Activated CD8-positive, alpha-beta memory T cell treated with anti-CD3 and anti-CD28 coated beads, Interleukin-2, amount 50 U/mL, for 1 hour (primary cell): ENCODE measurements around the gene CHRNB1.
"Not testable (repeated sequence)": the region's sequence is repeated elsewhere in the genome, so short reads cannot be mapped to it uniquely, and the experiment has no call there.

Experiments used
- DNase-seq: peaks from one replicate; pipeline ENCODE4 v3.0.0-alpha.2; 2020; ENCODE audit errors: extremely low read depth

The CHRNB1 gene

DNA sequence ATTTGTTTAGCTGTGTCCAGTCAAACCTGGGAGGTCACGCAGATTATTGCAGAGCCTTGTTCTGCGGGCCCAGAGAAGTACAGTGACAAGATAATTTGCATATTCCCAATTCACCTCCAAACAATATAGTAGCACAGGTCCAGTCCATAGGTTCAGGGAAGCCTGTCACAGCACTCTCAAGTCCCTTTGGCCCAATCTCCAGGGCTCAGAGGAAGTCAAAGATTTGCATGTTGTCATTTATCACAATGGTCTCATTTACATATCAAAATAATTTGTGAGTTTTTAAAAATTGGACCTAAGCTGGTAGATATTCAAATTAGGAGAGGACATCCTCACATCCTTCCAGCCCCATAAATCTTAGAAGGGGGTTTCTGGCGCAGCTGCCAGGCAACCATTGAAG lies 22.6 kb downstream of the CHRNB1 start:
- no peak for DNase-seq

DNA sequence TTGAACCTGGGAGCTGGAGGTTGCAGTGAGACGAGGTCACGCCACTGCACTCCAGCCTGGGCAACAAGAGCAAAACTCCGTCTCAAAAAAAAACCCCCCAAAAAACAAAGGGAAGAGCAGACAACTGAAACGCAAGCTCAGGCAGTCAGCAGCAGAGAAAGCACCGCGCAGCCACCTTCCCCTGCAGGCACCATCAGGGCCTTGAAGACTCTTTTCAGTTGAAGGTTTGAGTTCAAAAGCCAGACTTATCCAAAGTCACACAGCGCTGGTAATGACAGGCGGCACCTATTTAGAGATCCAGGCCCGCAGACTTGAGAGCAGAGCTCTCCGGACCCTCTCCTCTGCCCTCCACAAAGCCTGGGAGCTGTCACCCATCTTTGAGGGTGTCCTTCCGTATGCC lies 23.4 kb downstream of the CHRNB1 start:
- no peak for DNase-seq

DNA sequence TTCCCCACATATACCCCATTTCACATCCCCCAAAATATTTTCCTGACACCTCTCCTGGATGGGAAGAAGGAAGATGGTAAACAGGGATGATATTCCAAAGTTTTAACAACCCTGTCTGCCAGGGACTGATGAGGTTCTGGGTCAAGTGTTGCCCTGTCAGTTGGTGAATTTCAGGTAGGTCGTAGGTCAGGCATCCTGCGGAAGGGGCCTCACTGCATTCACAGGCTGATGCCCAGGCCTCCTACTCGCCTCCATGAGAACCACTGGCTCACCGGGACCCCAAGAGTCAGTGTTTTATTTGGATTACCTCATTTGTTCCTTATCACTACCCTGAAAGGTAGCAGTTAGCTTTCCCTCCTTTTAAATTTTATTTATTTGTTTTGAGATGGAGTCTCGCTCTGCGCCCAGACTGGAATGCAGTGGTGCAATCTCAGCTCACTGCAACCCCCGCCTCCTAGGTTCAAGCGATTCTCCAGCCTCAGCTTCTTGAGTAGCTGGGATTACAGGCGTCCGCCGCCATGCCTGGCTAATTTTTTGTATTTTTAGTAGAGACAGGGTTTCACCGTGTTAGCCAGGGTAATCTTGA lies 24.0 kb downstream of the CHRNB1 start:
- no peak for DNase-seq

DNA sequence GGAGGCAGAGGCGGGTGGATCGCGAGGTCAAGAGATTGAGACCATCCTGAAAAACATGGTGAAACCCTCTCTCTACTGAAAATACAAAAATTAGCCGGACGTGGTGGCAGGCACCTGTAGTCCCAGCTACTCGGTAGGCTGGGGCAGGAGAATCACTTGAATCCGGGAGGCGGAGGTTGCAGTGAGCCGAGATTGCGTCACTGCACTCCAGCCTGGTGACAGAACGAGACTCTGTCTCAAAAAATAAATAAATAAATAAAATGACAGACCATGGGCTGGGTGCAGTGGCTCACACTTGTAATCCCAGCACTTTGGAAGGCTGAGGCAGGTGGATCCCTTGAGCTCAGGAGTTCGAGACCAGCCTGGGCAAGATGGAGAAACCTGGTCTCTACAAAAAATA lies 25.0 kb downstream of the CHRNB1 start:
- not testable (repeated sequence) for DNase-seq

DNA sequence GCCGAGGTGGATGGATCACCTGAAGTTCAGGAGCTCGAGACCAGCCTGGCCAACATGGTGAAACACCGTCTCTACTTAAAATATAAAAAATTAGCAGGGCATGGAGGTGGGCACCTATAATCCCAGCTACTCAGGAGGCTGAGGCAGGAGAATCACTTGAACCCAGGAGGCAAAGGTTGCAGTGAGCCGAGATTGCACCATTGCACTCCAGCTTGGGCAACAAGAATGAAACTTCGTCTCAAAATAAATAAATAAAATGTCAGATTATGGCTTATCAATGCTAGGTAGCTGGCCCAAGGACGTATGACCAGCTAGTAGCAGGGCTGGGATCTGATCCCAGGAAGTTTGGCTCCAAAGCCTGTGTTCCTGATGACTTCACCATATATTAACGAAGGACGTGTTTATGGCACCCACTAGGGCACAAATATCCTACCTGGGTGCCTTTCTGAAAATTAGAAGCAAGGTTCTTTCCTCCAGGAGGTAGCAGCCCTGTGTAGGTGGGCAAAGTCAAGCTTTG lies 25.7 kb downstream of the CHRNB1 start:
- not testable (repeated sequence) for DNase-seq

DNA sequence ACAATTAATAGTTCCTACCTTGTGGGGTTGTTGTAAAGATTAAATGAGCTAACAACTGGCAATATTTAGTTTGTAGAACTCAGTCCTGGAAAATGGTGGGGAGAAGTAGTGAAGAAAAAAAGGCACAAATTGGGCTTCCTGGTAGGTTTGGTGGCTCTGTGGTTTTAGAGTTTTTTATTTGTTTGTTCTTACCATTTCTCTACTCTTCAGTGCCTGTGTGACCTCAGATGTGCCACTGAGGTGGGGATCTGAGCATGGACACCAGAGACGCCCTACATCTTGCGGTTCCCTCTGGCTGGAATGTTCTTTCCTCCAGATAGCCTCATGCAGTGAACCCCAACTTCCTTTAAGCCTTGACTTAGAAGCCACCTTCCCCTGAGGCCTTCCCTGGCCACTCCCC lies 26.9 kb downstream of the CHRNB1 start:
- DNase-seq, result no peak

DNA sequence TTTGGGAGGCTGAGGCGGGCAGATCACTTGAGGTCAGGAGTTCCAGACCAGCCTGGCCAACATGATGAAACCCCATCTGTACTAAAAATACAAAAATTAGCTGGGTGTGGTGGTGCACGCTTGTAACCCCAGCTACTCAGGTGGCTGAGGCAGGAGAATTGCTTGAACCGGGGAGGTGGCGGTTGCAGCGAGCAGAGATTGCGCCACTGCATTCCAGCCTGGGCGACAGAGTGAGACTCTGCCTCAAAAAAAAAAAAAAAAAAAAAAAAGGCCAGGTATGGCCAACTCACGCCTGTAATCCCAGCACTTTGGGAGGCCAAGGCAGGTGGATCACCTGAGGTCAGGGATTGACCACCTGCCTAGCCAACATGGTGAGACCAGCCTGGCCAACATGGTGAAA lies 29.9 kb downstream of the CHRNB1 start:
- DNase-seq, result not testable (repeated sequence)

DNA sequence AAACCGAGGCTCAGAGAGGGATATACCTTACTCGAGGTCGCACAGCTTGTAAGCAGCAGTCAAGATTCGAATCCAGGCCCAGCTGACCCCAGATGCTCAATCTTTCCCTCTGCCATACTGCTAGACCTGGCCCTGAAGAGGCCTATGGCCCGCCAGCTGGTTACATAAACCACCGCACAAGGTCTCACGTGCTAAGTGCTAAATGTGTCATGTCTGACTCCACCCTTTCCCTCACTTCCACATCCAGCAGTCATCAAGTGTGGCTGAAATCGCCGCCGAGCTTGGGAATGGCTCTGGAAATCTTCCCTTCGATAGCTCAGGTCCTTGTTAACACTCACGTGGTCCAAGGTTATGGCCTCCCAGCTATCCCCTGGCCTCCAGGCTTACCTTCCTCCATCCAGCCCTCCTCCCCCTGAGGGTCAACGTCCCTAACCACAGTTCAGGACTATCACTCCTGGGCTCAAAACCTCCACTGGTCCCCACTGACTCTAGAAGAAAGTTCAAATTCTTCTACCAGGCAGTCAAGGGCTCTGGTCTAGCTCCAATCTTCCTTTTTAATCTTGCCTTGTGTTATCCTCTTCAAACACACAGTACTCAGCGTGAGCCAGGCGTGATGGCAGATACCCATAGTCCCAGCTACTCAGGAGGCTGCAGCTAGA lies 31.0 kb downstream of the CHRNB1 start:
- DNase-seq, result no peak

DNA sequence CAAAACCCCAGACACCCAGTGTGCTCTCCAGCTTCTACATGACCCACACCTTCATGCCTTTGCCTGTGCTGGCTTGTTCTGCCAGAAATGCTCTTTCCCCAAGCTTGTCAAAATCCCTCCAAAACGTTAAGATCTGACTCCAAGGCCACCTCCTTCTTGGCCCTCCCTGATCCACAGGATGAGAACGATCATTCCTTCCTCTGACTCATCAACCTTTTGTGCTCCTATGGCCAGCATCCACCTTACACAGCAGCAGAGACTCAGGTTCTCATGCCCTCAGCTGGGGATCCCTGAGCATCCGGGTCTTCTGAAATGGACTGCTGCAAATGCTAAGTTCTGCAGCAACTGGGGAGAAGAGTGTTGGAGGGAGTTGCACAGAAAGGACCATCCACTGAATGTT lies 31.6 kb downstream of the CHRNB1 start:
- no peak for DNase-seq

DNA sequence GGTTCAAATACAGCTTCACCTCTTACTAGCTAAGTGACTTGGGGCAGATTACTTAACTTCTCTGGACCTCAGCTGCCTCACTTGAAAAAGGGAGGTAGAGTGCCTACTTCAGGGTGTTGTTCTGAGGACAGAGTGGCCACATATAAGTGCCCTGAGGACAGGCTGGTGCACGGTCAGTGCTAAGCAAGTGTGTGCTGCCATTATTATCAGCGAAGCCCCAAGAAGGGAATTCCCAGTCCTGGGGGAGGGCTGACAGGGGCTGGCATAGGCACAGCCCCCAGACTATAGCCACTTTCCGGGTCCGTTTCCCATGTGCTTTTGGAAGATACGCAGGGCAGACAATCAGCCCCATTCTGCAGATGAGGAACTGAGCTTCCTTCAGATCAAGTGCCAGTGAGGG lies 32.1 kb downstream of the CHRNB1 start:
- no peak for DNase-seq

DNA sequence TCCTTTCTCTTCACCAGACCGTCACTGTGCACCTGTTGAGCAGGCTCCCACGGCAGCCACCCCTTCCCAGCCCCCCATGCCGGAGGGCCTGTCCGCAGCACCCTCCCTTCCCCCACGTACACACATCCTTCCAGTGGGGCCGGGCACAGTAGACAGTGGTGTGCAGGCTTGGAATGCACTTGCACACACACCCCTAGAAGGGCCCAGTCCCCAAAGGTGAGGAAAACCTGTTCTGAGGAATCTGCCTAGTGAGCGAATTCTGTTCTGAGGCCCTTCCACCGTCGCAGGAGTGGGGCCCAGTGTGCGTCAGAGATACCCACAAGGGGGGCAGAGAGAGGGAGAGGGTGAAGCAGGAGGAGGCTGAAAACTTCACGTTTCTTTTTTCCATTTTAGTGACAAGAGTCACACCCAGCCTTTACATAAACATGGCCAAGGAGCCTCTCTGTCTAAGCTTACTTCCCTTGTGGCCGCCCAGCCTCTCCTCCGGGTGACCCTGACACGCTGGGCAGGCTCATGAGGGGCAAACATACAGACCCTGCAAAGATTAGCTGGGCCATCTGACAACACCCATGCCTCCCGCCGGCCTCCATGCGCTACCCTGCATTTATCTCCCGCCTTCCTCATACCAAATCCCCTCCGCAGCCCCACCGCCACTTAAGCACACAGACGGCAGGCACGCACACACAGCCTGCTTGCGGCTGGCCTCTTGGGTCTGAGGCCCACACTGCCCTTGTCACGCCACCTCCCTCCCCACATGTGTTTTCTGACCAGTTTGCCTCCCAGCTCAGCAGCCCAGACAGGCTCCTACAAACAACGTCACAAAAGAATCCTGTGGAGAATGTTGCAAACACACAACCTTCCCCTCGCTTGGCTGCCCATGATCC lies 32.8 kb downstream of the CHRNB1 start:
- DNase-seq, result peak; percentile 41

DNA sequence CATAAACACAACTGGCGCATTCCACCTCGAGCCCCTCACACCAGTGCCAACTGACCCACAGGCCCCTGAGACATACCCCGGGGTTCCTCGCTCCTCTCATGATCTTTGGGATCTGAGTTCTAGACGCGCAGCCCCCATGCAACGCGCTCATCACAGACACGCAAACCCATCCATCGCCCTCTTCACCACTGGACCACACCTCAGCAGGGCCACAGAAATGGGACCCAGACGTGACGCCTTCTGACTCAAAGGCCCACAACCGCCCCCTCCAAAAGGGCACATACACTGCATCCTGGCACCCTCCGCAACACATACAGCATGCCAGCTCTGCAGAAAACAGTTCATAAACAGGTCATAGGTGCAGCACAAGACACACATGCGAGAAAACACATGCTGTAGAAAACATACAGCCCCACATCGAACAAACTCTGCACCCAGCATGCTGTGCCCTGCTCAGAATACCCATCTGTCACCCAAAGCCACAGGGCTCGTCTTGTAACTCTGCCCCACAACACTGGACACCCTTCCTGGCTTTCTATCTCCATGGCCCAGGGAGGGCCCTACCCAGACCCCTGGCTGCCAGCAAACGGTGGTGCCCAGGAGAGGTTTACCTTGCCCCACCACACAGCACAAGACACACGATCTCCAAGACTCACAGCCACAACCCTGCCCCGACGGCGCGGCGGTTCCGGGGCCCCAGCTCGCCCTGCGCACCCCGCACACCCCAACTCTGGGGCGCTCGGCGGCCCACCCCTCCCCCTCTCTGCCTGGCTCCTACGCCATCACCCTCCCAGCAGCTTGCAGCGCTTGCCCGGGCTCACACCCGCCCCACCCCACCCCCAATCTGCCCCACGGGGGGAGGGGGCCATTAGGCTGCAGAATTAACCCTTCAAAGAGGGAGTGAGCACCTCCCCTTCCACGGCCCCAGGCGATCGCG lies 33.7 kb downstream of the CHRNB1 start:
- peak; percentile 41 for DNase-seq

DNA sequence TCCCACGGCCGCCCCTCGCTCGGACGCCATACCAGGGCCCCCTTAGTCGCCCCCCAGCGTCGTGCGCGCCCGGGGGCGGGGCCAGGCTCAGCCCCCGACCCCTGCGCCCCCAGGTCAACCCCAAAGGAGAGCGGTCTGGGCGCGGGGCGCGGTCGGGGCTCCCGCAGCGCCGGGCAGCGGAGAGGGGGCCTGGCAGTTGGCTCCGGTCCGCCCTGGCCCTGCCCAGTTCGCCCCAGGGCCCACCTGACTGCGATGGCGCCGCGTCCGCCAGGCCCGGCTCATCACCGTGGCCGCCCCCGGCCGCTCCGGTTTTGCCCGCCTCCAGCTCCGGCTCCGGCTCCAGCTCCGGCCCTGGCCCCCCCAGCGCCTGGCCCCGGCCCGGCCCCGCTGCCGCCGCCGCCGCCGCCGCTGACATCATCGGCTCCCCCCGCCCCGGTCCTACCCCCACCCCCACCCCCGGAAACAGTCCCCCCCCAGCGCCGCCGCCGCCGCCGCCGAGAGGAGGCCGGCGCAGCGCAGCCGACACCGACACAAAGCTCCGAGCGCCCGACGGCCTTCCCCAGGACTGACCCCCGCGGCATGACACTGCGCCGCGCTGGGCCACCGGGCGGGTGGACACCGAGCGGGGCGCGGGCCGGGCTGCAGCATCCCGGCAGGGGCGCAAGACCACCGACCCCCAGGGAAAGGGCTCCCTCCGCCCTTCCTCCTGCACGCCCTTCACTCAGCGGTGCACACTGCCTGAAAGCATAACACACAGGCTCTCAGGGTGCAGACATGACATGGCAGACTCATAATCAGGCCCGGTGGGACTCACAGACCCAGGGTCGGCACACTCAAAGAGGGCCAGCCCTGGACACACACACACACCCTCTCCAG lies 34.6 kb downstream of the CHRNB1 start, which contains the start of gene ZBTB4:
TSS of gene ZBTB4 (minus strand) at position 419 of the 876 bp plus-strand sequence. CDS start 12,830 bp downstream, outside the sequence.
- DNase-seq, result no peak

DNA sequence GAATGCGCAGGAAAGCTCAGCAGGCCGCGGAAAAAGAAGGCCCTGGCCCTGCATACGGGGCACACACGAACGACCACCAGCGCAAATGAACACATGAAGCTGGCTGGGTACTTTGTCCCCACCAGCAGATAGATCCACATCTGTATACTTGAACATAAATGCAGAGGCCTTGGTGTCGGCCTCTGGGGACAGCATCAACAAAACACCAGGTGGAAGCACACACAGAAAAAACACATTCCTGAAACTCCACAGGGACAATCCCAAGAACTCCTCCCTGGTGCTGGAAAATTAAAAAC lies 35.2 kb downstream of the CHRNB1 start:
- DNase-seq, result no peak

DNA sequence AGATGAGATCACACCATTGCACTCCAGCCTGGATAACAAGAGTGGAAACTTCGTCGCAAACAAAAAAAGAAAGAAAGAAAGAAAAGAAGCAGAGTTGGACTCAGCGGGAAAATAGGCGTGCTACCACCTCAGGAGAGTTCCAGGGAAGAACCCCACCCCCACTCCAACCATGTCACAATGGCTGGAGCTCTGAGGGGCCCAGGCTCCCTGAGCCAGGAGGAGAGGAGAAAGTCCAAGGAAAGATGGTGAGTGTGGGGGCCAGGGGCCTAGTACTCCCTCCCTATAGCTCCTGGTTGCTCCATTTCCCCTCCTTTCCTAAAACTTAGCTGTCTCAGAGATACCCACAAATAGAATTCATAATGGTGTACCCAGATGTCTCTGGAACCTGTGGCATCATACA lies 36.4 kb downstream of the CHRNB1 start, which contains the start of gene SLC35G6:
TSS of gene SLC35G6 (plus strand) at position 172 of the 400 bp plus-strand sequence. CDS start at position 243, 71 bp downstream.
- DNase-seq, result not testable (repeated sequence)

DNA sequence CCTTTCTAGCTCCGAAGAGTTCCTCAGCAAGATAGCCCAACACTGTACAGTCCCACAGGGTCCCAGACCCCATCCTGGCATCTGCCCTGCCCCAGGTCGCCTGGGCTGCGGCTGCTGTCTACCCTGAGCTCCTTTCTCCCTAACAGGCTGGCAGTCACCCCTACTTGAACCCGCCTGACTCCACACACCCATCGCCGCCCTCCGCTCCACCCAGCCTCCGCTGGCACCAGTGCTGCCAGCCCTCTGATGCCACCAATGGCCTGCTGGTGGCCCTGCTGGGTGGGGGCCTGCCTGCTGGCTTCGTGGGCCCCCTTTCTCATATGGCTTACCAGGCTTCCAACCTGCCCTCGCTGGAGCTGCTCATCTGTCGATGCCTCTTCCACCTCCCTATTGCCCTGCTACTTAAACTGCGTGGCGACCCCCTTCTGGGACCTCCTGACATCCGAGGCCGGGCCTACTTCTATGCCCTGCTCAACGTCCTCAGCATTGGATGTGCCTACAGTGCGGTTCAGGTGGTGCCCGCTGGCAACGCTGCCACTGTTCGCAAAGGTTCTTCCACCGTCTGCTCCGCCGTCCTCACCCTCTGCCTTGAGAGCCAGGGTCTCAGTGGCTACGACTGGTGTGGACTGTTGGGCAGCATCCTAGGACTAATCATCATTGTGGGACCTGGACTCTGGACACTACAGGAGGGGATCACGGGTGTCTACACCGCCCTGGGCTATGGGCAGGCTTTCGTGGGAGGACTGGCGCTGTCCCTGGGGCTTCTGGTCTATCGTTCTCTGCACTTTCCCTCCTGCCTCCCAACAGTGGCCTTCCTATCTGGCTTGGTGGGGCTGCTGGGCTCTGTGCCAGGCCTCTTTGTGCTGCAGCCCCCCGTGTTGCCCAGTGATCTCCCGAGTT lies 37.2 kb downstream of the CHRNB1 start:
- not testable (repeated sequence) for DNase-seq

DNA sequence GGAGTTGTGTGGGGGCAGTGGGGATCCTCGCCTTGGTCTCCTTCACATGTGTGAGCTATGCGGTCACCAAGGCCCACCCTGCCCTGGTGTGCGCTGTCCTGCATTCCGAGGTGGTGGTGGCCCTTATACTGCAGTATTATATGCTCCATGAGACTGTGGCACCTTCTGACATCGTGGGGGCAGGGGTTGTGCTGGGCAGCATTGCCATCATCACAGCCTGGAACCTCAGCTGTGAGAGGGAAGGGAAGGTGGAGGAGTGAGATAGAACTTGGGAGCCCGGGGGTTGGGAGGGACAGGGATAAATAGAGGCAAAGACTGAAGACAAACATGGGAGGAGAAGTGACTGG lies 37.9 kb downstream of the CHRNB1 start:
- DNase-seq, result not testable (repeated sequence)

DNA sequence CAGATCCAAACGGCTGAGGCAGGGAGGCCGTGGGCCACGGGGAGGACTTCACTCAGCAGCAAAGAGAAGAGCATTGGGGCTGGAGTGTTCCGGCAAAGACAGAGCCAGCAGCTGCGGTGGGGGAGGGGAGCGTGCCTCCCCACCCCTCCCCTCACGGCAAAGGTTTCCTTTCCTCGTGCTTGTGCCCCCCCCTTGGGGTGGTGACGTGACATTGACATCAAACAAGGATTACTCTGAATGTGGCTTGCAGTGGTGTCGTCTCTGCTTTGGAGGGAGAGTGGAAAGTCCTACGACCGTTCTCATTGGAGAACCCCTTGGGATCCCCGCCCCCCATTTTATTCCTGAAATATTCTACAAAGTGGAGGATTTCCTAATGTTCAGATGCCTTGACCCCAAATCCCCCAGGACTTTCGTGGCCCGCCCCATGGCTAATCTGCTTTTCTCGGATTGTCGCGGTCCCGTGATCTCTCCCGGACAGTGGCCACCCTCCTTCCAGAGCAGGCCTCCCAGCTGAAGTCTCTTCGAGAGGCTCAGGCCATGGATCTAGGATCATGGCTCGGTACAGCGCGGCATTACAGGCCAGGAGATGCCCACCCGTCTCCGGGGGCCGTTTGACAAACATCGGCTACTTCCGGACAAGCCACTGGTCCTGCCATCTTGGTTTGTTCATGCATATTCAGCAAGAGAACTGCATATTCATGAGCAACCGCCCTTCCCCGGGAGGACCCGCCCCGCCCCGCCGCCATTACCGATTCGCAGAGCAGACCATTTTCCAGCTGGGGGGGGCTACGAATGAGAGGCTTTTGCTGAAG lies 38.6 kb downstream of the CHRNB1 start:
- peak; percentile 95 for DNase-seq
